Psoas muscle (tissue), 8 donors: ENCODE results near the gene FCMR. TPM values are rescaled to one million over a fixed set of nuclear protein-coding genes. Genes with fewer than 3 reads are reported as not detected.

Experiments used
- ATAC-seq, 4 donors: fragments of 200-7000 bp; cut with Tn5 transposase; one replicate each; pipeline ENCODE4 v1.9.1; 2020; ENCODE audit warnings: moderate library complexity in 3 of 4, mild to moderate bottlenecking in 2 of 4
- DNase-seq, 2 donors: peaks; one replicate each; pipeline ENCODE4 v3.0.0-alpha.2; 2020
- H3K27ac ChIP-seq: fragments of 200-600 bp; one replicate; pipeline ENCODE4 v1.8.0; 2022
- H3K27me3 ChIP-seq, 3 donors: fragments of 200-600 bp in 1 of 3; one replicate each; pipeline versions ENCODE4 v1.6.1 to v1.8.0; 2013 to 2022; ENCODE audit warnings: low read length in 2 of 3, mild to moderate bottlenecking in 2 of 3, moderate library complexity in 1 of 3; ENCODE audit not compliant: insufficient read depth in 3 of 3
- H3K36me3 ChIP-seq, 2 donors: fragments of 200-600 bp in 1 of 2; one replicate each; pipeline versions ENCODE4 v1.6.1 to v1.8.0; 2013 to 2022; ENCODE audit warnings: low read depth in 1 of 2, mild to moderate bottlenecking in 1 of 2, moderate library complexity in 1 of 2; ENCODE audit not compliant: insufficient read depth in 1 of 2
- H3K4me1 ChIP-seq: fragments of 200-600 bp; one replicate; pipeline ENCODE4 v1.8.0; 2022
- H3K4me3 ChIP-seq: fragments of 200-600 bp; one replicate; pipeline ENCODE4 v1.8.0; 2022; ENCODE audit warnings: mild to moderate bottlenecking
- H3K9me3 ChIP-seq: fragments of 200-600 bp; one replicate; pipeline ENCODE4 v1.8.0; 2022
- WGBS, 3 donors: extraction: QIAGEN DNeasy Blood & Tissue Kit; methylation state at CpG; one replicate each; pipeline versions ENCODE4 v1.1.6 to v1.1.7; 2013; 5-methylcytosine and 5-hydroxymethylcytosine counted together
- intact Hi-C, 2 donors: fragments of 100-400 bp; cut with DNase I; formaldehyde crosslinking; loops; one replicate each; pipeline versions ENCODE4 v1.11.0 to v1.14.2; 2022
- polyA plus RNA-seq, 3 donors: library from polyadenylated mRNA; stranded (reverse); fragments of 200-250 nt; gene quantifications; one replicate each; pipeline ENCODE4 v1.2.3, GENCODE V29; 2013
- total RNA-seq, 4 donors: library from RNA; stranded (reverse); fragmentation: NEBNext Ultra II Directional in 2 of 4; extraction: Animal tissue kit (Norgen Biotek cat#: 25700) in 2 of 4; gene quantifications; one replicate each; pipeline versions ENCODE4 v1.2.1 to v1.2.4, GENCODE V29; 2021 to 2023
- TF ChIP-seq, protein P1 (sequence below): fragments of 200-600 bp; IDR thresholded peaks from one replicate; pipeline ENCODE4 v1.8.0; 2022; ENCODE audit warnings: antibody characterized with exemption
- donor health status: healthy with polysubstance abuse.
- donor health status: DM: no; HTN: no; CAD: no; lungs with moderate emphysema.
- donor health status: Bipolar disorder and iron deficiency.
- donor health status: healthy.
- donor health status: DM: yes; HTN: yes; CAD: no.
- donor health status: DM: no; HTN: no; CAD: no.
- donor health status: DM: no; HTN: no; CAD: no.
- donor health status: DM: yes; HTN: yes; CAD: no.

Gene FCMR
- total and polyA plus RNA-seq, 7 donors = 1.0 to 29.5 (median 4.4) TPM

DNA sequence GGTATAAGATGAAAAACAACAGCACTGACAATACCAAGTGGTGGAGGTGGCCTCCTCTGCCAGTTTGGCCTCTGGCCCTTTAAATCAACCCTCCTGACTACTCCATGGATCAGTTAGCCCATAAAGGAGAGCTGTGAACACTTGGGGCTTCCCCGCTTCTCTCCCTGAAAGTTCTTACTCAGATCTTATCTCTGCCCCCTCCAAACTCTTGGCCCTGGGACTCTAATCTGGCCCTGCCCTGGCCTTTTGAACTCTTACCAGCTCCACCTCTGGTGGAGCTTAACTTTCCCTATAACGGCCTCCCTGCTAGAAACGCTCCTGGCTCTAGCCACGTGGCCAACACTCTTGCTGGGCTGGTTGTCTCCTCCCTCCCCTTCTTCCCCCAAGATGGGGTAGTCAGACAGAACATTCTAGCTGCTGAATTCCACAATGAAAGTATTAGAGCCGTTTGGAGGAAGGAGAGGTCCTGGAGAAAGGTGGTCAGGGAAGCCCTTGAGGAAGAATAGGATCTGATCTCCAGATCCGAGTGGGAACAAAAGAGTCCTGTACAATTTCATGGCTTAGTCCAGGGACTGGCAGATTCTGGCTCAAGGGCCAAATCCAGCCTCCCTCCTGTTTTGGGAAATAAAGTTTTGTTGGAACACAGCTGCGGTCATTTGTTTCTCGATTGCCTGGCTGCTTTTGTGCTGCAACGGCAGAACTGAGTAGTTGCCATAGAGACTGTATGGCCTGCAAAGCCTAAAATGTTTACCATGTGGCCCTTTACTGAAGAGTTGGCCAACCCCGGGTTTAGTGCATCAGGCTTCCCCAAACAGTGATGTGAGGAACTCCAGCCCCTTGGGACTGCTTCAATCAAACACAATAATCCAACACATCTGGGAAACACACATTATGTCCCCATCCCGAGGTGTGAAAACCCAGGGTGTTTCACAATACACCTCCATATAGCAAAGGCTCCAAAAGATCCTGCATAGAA, 34.0 kb upstream of the FCMR start:
- DNase-seq (no peak), ATAC-seq (no peak)
- TF ChIP-seq, protein P1, sequence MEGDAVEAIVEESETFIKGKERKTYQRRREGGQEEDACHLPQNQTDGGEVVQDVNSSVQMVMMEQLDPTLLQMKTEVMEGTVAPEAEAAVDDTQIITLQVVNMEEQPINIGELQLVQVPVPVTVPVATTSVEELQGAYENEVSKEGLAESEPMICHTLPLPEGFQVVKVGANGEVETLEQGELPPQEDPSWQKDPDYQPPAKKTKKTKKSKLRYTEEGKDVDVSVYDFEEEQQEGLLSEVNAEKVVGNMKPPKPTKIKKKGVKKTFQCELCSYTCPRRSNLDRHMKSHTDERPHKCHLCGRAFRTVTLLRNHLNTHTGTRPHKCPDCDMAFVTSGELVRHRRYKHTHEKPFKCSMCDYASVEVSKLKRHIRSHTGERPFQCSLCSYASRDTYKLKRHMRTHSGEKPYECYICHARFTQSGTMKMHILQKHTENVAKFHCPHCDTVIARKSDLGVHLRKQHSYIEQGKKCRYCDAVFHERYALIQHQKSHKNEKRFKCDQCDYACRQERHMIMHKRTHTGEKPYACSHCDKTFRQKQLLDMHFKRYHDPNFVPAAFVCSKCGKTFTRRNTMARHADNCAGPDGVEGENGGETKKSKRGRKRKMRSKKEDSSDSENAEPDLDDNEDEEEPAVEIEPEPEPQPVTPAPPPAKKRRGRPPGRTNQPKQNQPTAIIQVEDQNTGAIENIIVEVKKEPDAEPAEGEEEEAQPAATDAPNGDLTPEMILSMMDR = no peak
- Histone ChIP-seq H3K4me1 (no peaks in the 10 kb centered on the region), H3K9me3 (no peaks in the 10 kb centered on the region), H3K4me3 (no peak overlapping the region), H3K27me3 (no peaks in the 10 kb centered on the region), H3K27ac (no peak overlapping the region), H3K36me3 (no peaks in the 10 kb centered on the region)
- 39 to 47% (median 41%) methylated on average over 11 of the region's 11 CpGs for WGBS, 3 donors
- intact Hi-C loops = no loop called here

DNA sequence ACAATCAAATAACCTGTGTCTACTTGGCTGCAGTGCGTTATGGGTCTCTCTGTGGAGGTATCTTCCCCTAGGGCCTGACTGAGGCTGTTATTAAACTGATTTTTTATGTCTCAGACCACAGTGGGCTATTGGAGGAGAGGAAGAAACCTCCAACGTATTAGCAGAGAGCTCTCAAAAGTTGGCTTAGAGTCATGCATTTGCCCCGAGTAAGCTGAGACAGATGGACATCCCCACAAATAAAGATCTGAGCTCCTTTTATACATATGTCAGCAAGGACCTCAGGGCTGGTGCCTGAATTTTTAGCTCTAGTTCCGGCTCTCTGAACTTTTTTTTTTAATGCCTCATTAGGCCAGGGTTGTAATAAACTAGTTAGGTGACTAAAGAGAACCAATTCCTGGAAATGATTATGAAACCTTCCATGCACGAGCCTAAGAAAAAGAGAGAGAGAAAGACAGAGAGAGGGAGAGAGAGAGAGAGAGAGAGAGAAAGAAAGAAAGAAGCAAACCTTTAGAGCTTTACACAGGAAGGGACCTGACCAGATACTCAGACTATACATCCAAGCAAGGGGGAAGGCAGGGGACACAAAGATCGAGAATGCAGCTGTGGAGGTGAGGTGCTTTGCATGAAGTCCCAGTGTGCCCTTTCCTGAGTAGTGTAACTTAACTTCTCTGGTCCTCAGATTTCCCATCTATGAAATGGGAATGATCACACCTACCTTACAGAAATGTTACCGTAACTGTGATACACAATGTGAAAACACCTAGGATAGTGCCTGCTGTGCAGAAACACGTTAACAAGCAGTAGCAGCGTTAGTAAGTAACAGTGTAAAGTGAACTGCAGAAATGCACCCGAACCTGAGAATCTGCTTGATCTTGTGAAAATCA, 33.0 kb upstream of the FCMR start:
- intact Hi-C loops = no loop called here
- TF ChIP-seq, protein P1 = no peak
- peaks cover 0 to under 1% (median 0%) of the 10 kb centered on the region in 3 donors for H3K27me3 ChIP-seq
- no peak overlapping the region for H3K4me3 ChIP-seq
- no peaks in the 10 kb centered on the region for H3K9me3 ChIP-seq
- 66 to 78% (median 72%) methylated on average over 10 of the region's 10 CpGs for WGBS, 3 donors
- no peaks in the 10 kb centered on the region for H3K36me3 ChIP-seq
- ATAC-seq = no peak
- DNase-seq = no peak
- no peaks in the 10 kb centered on the region for H3K4me1 ChIP-seq
- H3K27ac ChIP-seq = no peak overlapping the region

DNA sequence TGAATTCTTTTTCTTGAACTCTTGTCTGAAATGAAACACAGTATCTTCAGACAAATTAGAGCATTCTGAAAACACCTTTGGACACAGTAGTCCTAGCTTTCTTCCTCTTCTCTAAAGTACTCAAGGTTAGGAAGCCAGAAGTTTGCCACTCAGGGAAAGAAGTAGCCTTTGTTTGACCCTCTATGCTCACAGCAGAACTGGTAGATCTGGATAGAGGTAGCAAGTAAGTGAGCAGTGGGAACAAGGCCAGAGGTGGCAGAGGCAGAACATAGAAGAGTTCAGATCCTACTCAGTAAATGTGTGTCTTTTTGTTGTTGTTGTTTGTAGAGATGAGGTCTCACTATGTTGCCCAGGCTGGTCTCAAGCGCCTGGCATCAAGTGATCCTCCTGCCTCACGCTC, 31.9 kb upstream of the FCMR start:
- TF ChIP-seq, protein P1 = no peak
- WGBS, 3 donors = 97% methylated on average over 2 of the region's 2 CpGs
- Histone ChIP-seq H3K4me3 (no peak overlapping the region), H3K27me3 (peaks cover 0 to 6% (median 3%) of the 10 kb centered on the region in 3 donors), H3K9me3 (no peaks in the 10 kb centered on the region), H3K27ac (no peak overlapping the region), H3K36me3 (no peaks in the 10 kb centered on the region), H3K4me1 (no peaks in the 10 kb centered on the region)
- intact Hi-C loops = no loop called here
- DNase-seq (no peak), ATAC-seq (no peak)

DNA sequence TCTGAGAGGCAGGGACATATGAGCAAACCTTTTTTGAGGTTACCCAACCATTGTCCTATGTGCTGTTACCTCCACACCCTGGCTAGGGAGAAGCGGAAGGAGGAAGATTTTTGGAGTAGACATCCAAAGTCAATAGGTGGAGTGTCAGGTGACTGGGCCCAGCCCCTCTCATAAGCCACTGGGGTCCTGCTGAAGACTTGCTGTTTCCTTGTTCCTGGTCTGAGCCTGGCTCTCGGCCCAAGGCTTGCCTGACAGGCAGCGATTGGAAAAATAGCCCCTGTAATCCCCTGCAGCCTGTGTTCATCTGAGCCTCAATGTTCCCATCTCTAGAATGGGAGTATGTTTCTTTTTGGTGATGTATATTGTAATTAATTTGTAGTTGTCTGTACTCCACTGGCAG, 31.4 kb upstream of the FCMR start:
- WGBS, 3 donors = 87 to 88% (median 87%) methylated on average over 3 of the region's 3 CpGs
- H3K36me3 ChIP-seq = no peaks in the 10 kb centered on the region
- no peak for DNase-seq
- H3K27ac ChIP-seq = no peak overlapping the region
- H3K27me3 ChIP-seq = peaks cover 0 to 7% (median 6%) of the 10 kb centered on the region in 3 donors
- intact Hi-C loops = no loop called here
- TF ChIP-seq, protein P1 = no peak
- no peaks in the 10 kb centered on the region for H3K9me3 ChIP-seq
- no peak for ATAC-seq
- no peaks in the 10 kb centered on the region for H3K4me1 ChIP-seq
- no peak overlapping the region for H3K4me3 ChIP-seq
